RPMI8226 (cell line): ENCODE results near the gene DNAJC18.
"Not testable (repeated sequence)": the region's sequence is repeated elsewhere in the genome, so short reads cannot be mapped to it uniquely, and the experiment has no call there.

Source experiments
- DNase-seq: peaks from one replicate; pipeline ENCODE4 v3.0.0-alpha.2; 2015

The DNAJC18 gene

GRCh38 chr5:139460455-139460854, 21.1 kb upstream of the DNAJC18 start:
- no peak for DNase-seq

DNA sequence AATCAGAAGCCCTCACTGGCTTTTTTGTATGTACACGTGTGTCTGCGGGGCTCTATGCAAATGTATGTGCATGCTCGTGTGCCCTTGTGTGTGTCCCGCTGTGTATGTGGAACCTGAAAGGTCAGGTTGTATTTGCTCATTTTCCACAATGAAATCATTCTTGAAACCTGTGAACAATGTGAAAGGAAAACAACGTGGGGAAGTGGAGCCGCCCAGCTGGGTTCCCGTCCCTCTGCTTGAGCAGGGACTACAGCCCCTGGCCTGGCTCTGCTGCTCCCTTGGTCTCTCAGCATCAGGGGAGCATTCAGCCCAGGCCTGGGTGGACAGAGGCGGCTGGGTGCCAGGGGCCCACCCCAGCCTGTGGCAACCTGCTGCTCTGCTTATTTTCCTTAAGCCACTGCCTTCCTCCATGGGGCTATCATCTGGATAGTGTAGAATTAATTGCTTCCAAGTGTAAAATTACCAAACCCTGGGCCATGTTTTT, 20.2 kb upstream of the DNAJC18 start:
- DNase-seq = no peak

DNA sequence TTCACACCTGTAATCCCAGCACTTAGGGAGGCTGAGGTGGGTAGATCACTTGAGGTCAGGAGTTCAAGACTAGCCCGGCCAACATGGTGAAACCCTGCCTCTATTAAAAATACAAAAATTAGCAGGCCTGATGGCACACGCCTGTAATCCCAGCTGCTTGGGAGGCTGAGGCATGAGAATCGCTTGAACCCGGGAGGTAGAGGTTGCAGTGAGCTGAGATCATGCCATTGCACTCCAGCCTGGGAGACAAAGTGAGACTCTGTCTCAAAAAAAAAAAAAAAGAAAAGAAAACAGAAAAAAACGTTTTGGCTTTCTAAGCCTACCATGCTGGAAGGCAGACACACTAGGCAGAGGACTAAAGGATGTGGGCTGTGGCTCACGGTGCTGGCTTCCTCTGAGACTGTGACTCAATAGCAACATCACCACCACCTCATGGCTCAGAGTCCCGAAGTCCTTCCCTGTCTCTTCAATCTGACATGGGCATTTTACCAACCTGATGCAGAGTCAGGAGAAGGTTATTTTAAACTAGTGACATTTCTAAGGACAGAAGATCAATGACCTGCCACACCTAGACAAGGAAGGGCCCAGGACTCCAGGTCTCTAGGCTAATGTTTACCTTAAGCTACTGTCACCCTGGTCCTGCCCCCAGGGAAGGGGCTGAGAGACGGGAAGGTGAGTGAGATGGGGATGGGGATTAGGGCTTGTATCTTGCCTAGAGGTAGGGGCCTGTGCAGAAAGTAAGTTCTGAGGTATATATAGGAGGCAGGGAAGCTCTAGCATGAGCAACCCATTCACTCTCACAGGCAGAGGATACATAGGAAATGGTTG, 19.5 kb upstream of the DNAJC18 start:
- DNase-seq = no peak

- no peak for DNase-seq
Measured at GRCh38 chr5:139457653-139458306, 18.5 kb upstream of the DNAJC18 start.

GRCh38 chr5:139457241-139457640, 17.9 kb upstream of the DNAJC18 start:
- no peak for DNase-seq

DNA sequence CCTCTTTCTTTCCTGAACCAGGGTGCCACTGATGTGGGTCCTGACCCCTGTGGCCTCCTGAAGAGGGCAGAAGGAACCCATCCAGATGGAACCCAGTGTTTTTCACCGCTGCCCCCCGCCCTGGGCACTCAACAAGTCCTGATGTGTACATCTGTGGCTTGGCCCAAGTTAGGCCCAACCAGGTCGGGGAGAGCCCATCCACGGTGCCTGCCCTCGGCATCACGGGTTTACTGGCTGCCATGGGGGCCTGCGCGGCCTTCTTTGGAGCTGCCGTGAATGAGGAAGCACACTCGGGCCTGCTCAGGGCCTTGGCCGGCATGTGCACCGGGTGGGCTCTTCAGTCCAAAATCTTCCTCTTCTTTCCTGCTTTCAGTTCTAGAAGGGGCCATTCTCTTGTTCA, 17.5 kb upstream of the DNAJC18 start:
- DNase-seq = no peak

DNA sequence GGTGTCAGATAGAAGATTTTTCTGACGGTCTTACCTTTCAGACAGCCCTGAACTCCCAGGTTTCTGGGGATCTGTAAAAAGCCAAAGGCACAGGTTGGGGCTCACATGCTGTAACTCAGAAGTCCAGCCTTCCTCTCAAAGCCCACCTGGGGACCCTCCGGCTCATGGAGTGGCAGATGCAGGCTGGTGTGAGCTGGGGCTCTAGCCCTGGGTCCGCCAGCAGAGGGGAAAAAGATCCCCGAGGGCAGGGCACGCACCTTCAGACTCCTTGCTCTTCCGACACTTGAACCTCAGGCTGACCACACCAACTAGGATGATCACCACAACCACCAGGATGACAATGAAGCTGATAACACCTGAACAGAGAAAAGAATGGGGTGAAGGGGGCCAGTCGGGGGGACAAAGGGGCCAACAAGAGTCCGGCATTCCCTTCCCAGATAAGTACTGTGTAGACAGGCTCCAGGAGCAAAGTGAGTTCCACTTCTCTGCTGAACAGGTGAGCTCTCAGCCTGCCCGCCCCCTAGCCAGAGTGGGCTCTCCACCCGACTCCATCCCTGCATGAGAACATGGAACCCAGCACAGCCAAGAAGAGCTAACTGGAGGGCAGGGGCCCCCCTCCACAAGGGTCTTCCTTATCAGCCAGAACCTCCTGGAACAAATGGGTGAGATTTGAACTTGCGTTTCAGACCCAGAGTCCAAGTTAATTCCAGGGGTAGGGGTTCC, 15.4 kb upstream of the DNAJC18 start:
- no peak for DNase-seq

DNA sequence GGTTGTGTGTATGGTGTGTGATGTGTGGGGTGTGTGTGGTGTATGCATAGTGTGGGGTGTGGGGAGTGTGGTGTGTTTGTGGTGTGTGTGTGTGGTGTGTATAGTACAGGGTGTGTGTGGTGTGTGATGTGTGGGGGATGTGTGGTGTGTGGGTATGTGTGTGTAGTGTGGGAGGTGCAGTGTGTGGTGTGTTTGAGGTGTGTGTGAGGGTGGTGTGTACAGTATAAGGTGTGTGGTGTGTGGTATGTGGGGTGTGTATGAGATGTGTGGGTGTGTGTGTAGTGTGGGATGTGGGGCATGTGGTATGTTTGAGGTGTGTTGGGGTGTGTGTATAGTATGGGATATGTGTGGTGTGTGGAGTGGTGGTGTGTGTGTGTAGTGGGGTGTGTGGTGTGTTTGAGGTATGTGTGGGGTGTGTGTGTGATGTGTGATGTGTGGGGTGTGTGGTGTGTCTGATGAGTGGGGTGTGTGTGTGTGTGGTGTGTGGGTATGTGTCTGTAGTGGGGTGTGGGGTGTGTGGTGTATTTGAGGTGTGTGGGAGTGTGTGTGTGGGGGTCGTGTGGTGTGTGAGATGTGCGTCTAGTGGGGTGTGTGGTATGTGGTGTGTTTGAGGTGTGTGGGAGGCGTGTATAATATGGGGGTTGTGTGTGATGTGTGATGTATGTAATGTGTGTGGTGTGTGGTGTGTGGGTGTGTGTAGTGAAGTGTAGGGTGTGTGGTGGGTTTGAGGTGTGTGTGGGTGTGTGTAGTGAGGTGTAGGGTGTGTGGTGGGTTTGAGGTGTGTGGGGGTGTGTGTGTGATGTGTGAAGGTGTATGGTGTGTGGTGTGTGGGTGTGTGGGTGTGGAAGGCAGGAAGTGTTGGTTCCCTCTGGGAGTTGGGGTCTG, 14.6 kb upstream of the DNAJC18 start:
- no peak for DNase-seq

- DNase-seq = no peak
Measured at GRCh38 chr5:139451878-139452660, 12.7 kb upstream of the DNAJC18 start.

DNA sequence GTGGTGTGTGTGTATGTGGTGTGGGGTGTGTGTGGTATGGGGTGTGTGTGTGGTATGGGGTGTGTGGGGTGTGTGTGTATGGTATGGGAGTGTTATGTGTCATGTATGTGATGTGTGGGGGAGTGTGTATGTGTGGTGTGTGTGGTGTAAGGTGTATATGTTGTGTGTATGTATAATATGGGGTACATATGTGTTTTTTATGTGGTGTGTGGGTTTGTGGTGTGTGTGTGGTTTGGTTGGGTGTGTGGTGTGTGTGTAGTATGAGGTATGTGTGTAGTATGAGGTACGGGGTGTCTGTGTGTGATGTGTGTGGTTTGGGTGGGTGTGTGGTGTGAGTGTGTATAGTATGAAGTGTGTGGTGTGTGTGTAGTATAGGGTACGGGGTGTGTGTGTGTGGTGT, 11.9 kb upstream of the DNAJC18 start:
- no peak for DNase-seq

GRCh38 chr5:139446956-139447779, 7.8 kb upstream of the DNAJC18 start:
- DNase-seq = no peak

- DNase-seq = no peak
Measured at GRCh38 chr5:139445325-139446170, 6.2 kb upstream of the DNAJC18 start.

DNA sequence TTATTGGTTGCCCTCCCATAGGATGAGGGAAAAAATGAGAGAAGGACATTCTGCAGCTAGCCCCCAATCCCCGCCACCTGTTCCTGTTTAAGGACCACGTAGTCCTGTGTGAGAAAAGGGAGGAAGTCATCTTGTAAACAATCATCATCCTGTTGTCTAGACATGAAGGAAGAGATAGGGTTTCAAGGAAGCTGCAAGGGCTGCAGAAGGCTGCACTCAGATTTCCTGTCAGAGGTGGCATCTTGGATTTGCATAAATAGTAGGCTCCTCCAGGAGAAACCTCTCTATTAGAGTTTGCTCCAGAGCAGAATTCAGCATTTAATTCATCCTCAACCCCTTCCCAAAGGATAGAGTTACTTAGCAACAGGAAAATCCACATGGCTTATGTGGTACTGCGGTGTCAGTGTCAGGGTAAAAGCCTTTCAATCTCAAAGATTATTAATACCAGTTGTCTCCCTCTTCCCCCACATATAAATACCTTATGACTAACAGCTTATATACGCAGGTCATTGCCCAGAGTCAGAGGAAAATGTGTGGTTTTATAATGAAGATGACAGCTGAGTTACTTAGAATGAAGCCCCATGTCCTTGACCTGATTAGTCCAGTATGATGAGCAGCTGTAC, 4.6 kb upstream of the DNAJC18 start:
- no peak for DNase-seq

- DNase-seq = not testable (repeated sequence)
Measured at GRCh38 chr5:139440416-139440815, 1.1 kb upstream of the DNAJC18 start.

DNA sequence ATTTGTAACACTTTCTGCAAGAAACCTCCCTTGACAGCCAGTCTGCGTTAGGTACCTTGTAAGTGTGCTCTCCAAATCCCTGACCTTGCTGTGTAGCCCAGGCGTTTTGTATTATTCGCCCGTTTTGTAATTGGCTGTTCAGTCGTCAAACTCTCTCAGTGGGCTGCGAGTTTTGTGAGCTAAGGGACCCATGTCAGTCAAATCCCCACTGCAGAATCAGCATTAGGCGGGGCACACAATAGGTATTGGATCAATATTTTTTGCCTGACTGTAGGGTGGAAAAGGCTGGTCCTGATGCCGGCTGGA, 665 bp downstream of the DNAJC18 start:
- DNase-seq = no peak

DNA sequence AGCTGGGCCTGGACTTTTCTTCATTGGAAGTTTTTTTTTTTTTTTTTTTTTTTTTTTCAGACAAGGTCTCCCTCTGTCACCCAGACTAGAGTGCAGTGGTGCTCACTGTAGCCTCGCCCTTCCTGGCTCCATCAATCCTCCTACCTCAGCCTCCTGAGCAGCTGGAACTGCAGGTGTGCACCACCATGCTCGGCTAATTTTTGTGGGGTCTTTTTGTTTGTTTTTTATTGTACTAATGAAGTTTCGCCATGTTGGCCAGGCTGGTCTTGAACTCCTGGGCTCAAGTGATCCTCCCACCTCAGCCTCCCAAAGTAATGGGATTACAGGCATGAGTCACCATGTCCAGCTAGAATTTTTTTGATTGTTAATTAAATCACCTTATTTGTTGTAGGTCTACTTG, 3.6 kb downstream of the DNAJC18 start:
- no peak for DNase-seq

GRCh38 chr5:139431706-139432105, 7.6 kb downstream of the DNAJC18 start:
- no peak for DNase-seq

DNA sequence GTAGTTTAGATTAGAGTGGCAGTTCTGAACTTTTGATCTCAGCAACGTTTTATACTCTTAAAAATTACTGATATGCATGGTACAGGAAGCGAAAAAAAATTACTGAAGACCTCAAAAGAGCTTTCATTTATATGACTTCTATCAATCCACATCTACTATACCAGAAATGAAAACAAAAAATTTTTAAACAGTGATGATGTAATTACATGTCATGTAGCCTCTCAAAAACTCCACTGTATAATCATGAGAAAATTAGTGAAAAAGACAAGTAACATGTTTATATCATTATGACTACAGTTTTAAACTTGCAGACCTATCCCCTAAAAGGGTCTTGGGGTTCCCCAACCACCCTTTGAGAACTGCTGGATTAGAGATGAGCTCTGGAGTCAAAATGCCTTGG, 9.3 kb downstream of the DNAJC18 start:
- no peak for DNase-seq

- DNase-seq = no peak
Measured at GRCh38 chr5:139426203-139426885, 13.0 kb downstream of the DNAJC18 start.
